GM21619 (cell line): ENCODE measurements around the gene CHADL.
"Not testable (repeated sequence)": the region's sequence is repeated elsewhere in the genome, so short reads cannot be mapped to it uniquely, and the experiment has no call there.

ENCODE experiments used
- ATAC-seq: cut with Tn5 transposase; IDR thresholded peaks from one replicate; pipeline ENCODE4 v1.9.1; 2021; ENCODE audit not compliant: unreplicated experiment

Gene CHADL

DNA sequence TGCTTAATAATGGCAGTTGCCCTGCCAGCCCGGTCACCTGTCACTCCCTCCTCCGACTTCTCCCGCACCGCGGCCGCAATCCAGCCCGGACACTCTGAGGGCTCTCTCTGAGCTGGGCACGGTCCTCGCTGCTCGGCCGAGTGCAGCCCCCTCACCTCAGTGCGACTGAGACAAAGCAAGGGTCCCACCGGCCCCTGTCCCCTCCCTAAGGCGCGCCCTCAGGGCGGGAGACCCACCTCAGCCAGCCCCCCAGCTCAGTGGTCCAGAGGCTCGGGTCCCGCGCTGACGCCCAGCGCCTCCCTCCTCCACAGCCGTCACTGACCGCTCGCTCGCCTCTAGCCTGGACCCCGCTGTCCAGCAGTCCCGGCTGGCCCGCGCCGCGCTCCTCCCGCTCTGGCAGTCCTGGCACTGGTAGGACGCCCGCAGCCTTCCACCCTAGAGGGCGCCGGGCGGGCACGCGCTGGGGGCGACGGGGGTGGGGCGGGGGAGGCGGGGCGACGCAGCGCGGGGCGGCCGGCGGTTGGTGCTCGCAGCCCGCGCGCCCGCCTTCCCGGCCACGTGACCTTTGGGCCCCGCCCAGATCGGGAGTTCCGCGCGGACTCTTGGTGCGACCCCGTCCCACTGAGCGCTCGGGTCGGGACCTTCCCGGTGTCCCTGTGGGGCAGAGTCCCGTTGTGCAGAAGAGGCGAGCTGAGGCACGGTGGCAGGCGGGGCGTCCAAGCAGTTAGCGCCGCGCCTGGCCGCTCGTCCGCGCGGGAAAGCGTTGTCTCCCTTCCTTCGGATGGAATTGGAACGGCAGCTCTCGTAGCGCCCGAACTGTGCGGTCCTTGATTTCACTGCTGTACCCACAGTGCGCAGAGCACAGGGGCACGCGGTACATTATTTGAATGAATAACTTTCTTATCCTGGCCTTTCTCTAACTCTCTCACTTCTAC is 43.4 kb downstream of the CHADL start:
- peak; percentile 78 for ATAC-seq

DNA sequence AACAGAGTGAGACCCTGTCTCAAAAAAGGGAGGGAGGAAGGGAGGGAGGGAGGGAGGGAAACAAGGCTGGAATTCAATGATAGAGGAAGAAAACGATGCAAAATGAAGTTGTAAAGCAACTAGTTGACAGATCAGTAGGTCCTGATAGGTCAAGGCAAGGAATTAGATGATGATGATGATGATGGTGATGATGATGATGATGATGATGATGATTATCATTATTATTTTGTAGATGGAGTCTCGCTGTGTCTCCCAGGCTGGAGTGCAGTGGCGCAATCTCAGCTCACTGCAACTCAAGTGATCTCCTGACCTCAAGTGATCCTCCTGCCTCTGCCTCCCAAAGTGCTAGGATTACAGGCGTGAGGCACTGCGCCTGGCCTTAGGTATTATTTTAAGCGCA is 46.9 kb downstream of the CHADL start:
- ATAC-seq, result no peak

DNA sequence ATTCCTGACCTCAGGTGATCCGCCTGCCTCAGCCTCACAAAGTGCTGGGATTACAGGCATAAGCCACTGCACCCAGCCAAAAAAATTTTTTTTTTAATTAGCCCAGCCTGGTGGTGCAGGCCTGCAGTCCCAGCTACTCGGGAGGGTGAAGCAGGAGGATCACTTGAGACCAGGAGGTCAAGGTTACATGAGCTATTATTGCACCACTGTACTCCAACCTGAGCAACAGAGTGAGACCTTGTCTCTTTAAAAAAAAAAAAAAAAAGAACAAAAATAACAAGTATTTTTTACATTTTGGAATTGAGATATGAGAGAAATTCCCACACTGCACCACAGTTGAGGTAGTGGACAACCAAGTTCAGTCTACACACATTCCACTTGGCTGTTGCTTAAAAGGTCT is 49.3 kb downstream of the CHADL start:
- no peak for ATAC-seq

DNA sequence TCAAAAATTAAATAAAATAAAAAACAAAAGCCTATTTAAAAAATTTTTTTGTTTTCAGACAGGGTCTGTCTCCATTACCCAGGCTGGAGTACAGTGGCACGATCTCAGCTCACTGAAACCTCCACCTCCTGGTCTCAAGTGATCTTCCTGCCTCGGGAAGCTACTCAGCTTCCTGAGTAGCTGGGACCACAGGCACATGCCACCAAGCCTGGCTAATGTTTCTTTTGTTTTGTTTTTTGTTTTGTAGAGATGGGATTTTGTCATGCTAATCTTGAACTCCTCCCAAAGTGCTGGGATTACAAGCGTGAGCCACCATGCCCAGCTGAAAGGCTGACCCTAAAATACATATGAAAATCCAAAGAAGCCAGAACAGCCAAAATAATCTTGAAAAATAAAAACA is 56.1 kb downstream of the CHADL start:
- no peak for ATAC-seq

DNA sequence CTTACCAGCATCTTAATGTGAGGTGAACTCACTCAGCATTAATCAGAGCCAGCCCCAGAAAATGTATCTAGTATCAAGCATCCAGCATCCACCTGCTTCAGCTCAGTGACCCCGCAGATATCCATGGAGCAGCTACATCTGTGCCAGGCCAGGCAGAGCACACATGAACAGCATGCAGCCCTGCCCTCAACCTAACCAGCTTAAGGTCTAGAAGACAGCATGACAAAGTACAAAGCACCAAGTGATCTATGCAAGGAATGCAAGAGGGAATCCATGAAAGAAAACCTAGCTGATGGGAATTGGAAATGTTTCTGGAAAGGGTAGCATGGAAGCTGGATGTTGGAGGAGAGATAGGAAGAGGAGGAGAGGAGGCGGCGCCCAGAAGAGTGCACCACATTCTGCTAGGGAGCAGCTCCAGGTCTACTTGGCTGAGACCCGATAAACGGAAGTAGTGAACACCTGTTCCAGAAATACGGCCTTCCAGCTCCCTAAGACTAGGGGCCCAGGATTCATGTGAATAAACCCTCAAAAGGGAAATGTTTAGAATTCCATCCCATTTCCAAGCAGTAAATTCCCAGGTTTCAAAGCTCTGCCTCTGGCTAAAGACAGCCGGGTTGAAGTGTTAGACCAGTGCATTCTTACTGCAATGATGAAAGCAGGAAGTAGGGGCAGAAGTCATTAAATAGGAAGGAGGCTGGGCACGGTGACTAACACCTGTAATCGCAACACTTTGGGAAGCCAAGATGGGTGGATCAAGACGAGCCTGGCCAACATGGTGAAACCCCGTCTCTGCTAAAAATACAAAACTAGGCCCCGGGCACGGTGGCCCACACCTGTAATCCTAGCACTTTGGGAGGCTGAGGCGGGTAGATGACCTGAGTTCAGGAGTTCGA is 59.1 kb downstream of the CHADL start:
- ATAC-seq, result no peak

DNA sequence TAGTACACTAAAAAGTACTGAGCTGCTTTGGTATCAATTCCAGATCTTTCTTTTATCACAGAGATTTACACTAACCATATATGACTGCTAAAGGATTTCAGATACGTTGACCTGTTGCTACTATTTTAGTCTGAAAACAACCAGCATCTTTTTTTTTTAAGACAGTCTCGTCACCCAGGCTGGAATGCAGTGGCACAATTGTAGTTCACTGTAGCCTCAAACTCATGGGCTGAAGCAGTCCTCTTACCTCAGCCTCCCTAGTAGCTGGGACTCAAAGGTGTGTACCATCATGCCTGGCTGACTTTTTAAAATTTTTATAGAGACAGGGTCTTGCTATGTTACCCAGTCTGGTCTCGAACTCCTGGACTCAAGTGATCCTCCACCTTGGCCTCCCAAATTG is 59.8 kb downstream of the CHADL start:
- no peak for ATAC-seq

DNA sequence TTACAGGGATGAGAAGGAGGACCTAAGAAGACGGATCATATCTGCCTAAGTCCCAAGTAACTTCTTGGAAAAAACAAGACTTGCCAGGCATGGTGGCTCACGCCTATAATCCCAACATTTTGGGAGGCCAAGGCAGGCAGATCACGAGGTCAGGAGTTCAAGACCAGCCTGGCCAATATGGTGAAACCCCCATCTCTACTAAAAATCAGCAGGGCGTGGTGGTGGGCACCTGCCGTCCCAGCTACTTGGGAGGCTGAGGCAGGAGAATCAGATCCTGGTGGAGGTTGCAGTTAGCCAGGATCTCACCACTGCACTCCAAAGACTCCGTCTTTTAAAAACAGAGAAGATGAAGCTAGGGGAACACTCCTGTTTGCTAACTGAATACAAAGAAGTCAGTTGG is 60.4 kb downstream of the CHADL start:
- ATAC-seq, result not testable (repeated sequence)
